ENCODE measurements around the gene PHF3.

DNA sequence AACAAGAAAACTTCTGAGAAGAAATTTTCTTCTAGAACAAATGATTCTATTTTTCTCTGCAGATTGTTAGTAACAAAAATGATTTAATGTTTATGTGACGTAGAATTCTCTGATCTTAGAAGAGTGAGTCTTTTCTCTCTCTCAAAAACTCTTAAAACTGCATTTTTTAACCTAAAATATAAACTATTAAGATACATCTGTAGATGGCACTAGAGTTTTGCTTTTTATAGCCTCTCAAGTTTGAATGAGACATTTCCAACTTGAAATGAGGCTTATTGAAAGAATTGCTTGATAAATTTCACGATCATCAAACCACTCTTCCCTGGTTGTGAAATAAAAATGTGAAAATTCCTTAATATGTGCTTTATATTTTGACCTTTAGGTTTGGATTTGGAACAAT, 53.8 kb downstream of the PHF3 start:
- TF ChIP-seq, protein P1, sequence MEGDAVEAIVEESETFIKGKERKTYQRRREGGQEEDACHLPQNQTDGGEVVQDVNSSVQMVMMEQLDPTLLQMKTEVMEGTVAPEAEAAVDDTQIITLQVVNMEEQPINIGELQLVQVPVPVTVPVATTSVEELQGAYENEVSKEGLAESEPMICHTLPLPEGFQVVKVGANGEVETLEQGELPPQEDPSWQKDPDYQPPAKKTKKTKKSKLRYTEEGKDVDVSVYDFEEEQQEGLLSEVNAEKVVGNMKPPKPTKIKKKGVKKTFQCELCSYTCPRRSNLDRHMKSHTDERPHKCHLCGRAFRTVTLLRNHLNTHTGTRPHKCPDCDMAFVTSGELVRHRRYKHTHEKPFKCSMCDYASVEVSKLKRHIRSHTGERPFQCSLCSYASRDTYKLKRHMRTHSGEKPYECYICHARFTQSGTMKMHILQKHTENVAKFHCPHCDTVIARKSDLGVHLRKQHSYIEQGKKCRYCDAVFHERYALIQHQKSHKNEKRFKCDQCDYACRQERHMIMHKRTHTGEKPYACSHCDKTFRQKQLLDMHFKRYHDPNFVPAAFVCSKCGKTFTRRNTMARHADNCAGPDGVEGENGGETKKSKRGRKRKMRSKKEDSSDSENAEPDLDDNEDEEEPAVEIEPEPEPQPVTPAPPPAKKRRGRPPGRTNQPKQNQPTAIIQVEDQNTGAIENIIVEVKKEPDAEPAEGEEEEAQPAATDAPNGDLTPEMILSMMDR (conservative IDR thresholded peaks at IDR 0.05; ENCODE audit: low read length), result peak; percentile 63
- no peak for TF ChIP-seq EZH2phosphoT487 (IDR thresholded peaks at IDR 0.05; ENCODE audit: borderline replicate concordance, low read depth, low read length)

Measured in OCI-LY7 (cell line).